Measurements from ENCODE around the gene RFC5. TPM values are rescaled to one million over a fixed set of nuclear protein-coding genes. Genes with fewer than 3 reads are reported as not detected.
A peak's percentile ranks its signal among the peaks of the same experiment; 100 is the strongest.

The RFC5 gene
- total and polyA plus RNA-seq, 2 of the 8 experiments (the other 6 are each of a cell fraction or from before 2014, with no cell fraction given): 34.4 to 40.6 TPM

DNA sequence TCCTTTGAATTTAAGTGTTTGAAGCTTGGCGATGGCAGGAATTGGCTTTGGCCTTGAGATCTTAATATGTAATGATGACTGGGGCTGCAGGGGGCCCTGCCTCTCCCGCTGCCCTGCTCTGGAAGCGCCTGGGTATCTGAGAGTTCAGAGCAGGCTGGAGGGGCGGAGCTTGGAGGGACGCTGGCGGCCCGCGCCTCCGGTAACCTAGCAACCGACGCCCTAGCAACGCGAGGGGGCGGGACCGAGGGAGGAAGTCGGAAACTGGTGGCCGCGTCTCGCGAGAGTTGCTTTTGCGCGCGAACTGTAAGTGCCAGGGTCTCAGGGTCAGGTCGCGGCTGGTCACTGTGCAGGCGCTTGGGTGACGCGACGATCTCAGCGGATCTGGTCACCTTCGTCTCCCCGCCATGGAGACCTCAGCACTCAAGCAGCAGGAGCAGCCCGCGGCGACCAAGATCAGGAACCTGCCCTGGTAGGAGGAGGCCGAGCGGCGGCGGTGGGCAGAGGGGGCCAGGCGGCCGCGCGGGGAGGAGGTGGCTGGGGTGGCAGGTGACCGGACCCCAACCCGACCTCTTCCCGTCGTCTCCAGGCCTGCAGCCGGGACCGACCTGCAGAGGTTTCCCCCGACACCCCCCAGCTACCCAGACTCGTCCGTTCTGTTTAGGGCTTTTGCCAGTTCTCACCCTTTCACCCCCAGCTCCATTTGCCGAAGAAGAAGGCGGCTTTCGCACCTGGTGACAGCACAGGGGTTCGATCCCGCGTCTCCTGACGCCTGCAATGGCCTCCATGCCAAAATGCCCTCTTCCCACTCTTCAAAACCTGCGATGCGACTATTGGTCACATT, at the start of gene RFC5 (continued):
- TF ChIP-seq BRCA1 (IDR thresholded peaks at IDR 0.05; ENCODE audit: low read depth, low read length) (peak; percentile 96), POLR2A (IDR thresholded peaks at IDR 0.05; ENCODE audit: control extremely low read depth in 1 of 2, low read depth in 2 of 2, low read length in 2 of 2) (peak; percentile 47 to 91), HDAC6 (IDR thresholded peaks at IDR 0.05; ENCODE audit: low read depth, low read length) (no peak), KDM4A (IDR thresholded peaks at IDR 0.05; ENCODE audit: low read depth, low read length, severe bottlenecking) (peak; percentile 87), SP1 (IDR thresholded peaks at IDR 0.05; ENCODE audit: low read depth, low read length) (peak; percentile 34; the same call in 1 of the 2 replicates), BCL11A (IDR thresholded peaks at IDR 0.05; ENCODE audit: low read depth in 2 of 2, low read length in 2 of 2) (no peak), JUN (IDR thresholded peaks at IDR 0.05; ENCODE audit: low read depth, low read length) (no peak), POLR2AphosphoS5 (IDR thresholded peaks at IDR 0.05; ENCODE audit: low read depth, low read length) (peak; percentile 90), SIX5 (IDR thresholded peaks at IDR 0.05; ENCODE audit: low read depth, low read length) (no peak), SAP30 (IDR thresholded peaks at IDR 0.05; ENCODE audit: insufficient read depth, insufficient replicate concordance, low read length) (peak; percentile 15), CEBPB (IDR thresholded peaks at IDR 0.05; ENCODE audit: low read depth, low read length) (no peak), CREB1 (IDR thresholded peaks at IDR 0.05) (peak; percentile 79), CHD1 (IDR thresholded peaks at IDR 0.05; ENCODE audit: low read depth, low read length) (no peak), RBBP5 (IDR thresholded peaks at IDR 0.05; ENCODE audit: borderline replicate concordance, low read depth, low read length) (no peak), RNF2 (IDR thresholded peaks at IDR 0.05; ENCODE audit: borderline replicate concordance, low read depth, low read length, missing control alignments, poor library complexity, severe bottlenecking) (no peak), CHD2 (IDR thresholded peaks at IDR 0.05; ENCODE audit: low read length) (peak; percentile 100), CBX8 (IDR thresholded peaks at IDR 0.05; ENCODE audit: borderline replicate concordance, low read depth, low read length) (no peak), CTBP2 (IDR thresholded peaks at IDR 0.05; ENCODE audit: borderline replicate concordance, insufficient read depth, insufficient read length, low read length) (no peak), NANOG (IDR thresholded peaks at IDR 0.05; ENCODE audit: insufficient read depth, low read depth, low read length, poor library complexity, severe bottlenecking) (peak; percentile 34), SUZ12 (IDR thresholded peaks at IDR 0.05; ENCODE audit: low read length) (no peak), NRF1 (IDR thresholded peaks at IDR 0.05; ENCODE audit: low read depth, low read length) (no peak), GABPA (IDR thresholded peaks at IDR 0.05; ENCODE audit: borderline replicate concordance, insufficient read depth, low read length) (no peak)
- TF ChIP-seq, protein P1, sequence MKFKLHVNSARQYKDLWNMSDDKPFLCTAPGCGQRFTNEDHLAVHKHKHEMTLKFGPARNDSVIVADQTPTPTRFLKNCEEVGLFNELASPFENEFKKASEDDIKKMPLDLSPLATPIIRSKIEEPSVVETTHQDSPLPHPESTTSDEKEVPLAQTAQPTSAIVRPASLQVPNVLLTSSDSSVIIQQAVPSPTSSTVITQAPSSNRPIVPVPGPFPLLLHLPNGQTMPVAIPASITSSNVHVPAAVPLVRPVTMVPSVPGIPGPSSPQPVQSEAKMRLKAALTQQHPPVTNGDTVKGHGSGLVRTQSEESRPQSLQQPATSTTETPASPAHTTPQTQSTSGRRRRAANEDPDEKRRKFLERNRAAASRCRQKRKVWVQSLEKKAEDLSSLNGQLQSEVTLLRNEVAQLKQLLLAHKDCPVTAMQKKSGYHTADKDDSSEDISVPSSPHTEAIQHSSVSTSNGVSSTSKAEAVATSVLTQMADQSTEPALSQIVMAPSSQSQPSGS (IDR thresholded peaks at IDR 0.05; ENCODE audit: low read length): no peak
